ENCODE data around the gene SDR42E2.

The SDR42E2 gene

DNA sequence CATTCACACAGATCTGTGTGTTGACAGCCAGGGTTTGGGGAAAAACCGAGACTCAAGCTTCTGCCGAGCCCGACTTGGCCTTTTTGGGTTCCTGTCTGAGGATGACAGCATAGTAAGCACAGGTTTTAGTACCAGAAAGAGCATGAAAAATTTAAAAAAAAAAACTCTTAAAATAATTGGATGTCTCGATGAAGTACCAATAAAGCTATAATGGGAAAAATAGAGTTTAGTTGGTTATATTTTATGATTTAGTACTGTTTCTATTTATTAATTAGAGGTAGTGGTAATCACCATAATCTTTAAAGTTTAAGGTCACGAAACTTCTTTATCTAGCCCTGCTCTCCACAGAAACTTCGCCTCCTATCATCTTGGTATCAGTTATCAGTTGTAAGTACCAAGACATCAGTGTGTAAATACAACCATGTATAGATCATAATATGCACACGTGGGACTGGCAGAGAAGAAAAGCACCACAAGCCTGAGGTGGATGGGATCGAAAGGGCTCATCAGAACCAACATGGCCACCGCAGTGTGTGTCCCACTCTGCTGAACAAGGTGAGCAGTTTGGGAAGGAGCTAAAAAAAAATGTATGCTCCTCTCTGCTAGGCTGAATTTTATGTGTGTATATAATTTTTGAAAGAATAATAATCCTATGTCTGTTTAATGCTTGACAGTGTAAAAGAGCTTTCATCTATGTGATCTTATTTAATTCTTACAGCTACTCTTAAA lies 29.4 kb downstream of the SDR42E2 start:
- no peak for TF ChIP-seq TAF1 (IDR thresholded peaks at IDR 0.05; ENCODE audit: borderline replicate concordance, insufficient read depth, low read length)
- no peak for TF ChIP-seq FOXP2 (optimal IDR thresholded peaks at IDR 0.05; ENCODE audit: borderline replicate concordance, extremely low read depth, extremely low read length, insufficient read depth)
- TF ChIP-seq POLR2AphosphoS5 (IDR thresholded peaks at IDR 0.05; ENCODE audit: low read depth, low read length): no peak
- TF ChIP-seq, protein P1, sequence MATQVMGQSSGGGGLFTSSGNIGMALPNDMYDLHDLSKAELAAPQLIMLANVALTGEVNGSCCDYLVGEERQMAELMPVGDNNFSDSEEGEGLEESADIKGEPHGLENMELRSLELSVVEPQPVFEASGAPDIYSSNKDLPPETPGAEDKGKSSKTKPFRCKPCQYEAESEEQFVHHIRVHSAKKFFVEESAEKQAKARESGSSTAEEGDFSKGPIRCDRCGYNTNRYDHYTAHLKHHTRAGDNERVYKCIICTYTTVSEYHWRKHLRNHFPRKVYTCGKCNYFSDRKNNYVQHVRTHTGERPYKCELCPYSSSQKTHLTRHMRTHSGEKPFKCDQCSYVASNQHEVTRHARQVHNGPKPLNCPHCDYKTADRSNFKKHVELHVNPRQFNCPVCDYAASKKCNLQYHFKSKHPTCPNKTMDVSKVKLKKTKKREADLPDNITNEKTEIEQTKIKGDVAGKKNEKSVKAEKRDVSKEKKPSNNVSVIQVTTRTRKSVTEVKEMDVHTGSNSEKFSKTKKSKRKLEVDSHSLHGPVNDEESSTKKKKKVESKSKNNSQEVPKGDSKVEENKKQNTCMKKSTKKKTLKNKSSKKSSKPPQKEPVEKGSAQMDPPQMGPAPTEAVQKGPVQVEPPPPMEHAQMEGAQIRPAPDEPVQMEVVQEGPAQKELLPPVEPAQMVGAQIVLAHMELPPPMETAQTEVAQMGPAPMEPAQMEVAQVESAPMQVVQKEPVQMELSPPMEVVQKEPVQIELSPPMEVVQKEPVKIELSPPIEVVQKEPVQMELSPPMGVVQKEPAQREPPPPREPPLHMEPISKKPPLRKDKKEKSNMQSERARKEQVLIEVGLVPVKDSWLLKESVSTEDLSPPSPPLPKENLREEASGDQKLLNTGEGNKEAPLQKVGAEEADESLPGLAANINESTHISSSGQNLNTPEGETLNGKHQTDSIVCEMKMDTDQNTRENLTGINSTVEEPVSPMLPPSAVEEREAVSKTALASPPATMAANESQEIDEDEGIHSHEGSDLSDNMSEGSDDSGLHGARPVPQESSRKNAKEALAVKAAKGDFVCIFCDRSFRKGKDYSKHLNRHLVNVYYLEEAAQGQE (IDR thresholded peaks at IDR 0.05; ENCODE audit: insufficient read depth in 1 of 2, low read depth in 2 of 2, low read length in 2 of 2): no peak
- no peak for TF ChIP-seq SIN3A (IDR thresholded peaks at IDR 0.05; ENCODE audit: borderline replicate concordance, insufficient read depth, low read length)

DNA sequence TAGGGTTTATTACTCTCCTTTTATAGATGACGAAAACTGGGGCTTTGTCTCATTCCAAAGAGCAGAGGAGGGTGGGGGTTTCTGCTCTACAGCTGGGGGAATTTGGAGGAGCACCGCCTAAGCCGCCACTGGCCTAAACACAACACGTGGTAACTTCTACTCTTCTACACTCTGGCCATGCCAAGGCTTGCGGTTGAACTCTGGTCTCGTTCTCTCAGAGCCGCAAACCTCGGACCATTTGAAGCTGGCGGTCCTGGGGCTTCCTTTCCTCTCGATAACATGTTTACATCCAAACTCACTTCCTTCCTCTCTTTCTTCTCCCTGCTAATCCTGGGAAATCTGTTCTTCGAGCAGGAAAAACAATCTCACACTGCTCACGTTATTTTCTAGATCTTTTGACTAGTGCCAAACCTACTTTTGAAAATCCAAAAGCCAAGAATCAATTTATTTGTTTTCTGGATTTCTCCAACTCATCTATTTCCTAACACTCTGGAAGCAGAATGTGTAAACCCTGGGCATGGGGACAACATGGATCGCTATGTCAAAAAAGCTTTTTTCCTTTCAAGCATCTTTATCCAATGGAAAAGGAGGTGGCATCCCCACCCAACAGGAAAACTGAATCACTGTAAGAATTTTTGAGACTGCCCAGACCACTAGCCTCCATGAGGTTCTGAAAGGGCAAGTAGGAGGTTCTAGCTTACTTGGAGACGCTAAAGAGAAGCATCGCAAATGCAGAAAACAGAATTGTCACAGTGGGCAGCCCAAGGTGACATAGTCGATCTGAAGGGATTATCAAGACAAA lies 30.2 kb downstream of the SDR42E2 start:
- no peak for TF ChIP-seq POLR2AphosphoS5 (IDR thresholded peaks at IDR 0.05; ENCODE audit: low read depth, low read length)
- no peak for TF ChIP-seq SIN3A (IDR thresholded peaks at IDR 0.05; ENCODE audit: borderline replicate concordance, insufficient read depth, low read length)
- no peak for TF ChIP-seq TAF1 (IDR thresholded peaks at IDR 0.05; ENCODE audit: borderline replicate concordance, insufficient read depth, low read length)
- TF ChIP-seq, protein P1 (IDR thresholded peaks at IDR 0.05; ENCODE audit: insufficient read depth in 1 of 2, low read depth in 2 of 2, low read length in 2 of 2): no peak
- no peak for TF ChIP-seq FOXP2 (optimal IDR thresholded peaks at IDR 0.05; ENCODE audit: borderline replicate concordance, extremely low read depth, extremely low read length, insufficient read depth)

DNA sequence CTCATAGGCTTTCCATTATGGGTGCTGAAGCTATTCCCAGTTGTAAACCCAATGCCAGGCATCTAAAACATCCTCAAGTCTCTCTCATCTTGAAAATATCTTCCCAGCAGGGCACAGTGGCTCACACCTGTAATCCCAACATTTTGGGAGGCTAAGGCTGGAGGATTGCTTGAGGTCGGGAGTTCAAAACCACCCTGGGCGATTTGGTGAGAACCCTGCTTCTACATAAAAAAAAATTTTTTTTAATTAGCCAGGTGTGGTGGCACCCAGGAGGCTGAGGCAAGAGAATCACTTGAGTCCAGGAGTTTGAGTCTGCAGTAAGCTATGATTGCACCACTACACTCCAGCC lies 30.7 kb downstream of the SDR42E2 start:
- TF ChIP-seq FOXP2 (optimal IDR thresholded peaks at IDR 0.05; ENCODE audit: borderline replicate concordance, extremely low read depth, extremely low read length, insufficient read depth) (no peak), SIN3A (IDR thresholded peaks at IDR 0.05; ENCODE audit: borderline replicate concordance, insufficient read depth, low read length) (no peak), TAF1 (IDR thresholded peaks at IDR 0.05; ENCODE audit: borderline replicate concordance, insufficient read depth, low read length) (no peak), POLR2AphosphoS5 (IDR thresholded peaks at IDR 0.05; ENCODE audit: low read depth, low read length) (no peak)
- TF ChIP-seq, protein P1 (IDR thresholded peaks at IDR 0.05; ENCODE audit: insufficient read depth in 1 of 2, low read depth in 2 of 2, low read length in 2 of 2): no peak

DNA sequence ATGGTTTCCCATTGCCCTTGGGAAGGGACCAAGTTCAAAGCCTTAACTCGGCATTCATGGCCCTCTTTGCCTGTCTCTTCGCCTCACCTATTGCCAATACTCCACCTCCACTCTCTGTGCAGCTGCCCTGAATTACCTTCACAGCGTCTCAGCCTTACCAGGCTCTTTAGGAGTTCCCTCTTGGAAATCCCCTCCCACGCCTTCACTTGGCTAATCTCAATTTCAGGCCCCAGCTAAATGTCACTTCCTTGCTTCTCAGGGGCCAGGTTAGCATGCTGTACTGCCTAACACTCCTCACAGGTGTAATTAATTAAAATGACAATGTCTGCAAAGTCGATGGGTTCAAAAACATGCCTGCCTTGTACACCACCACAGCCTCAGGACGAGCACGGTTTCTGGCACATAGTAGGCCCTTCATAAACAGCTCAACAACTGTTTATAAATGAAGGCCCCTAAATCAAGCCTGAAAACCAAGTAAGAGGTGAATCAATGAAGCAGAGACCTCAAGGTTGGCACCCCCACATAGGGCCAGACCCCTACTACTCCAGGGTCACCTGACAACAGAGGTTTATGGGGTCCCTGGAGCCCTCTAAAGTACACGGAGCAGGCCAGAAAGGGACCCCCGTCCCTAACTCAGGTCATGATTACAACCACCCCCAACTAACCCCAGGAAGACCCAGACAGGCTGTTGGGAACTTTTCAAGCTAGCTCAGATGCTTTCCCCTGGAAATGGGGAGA lies 32.6 kb downstream of the SDR42E2 start:
- no peak for TF ChIP-seq TAF1 (IDR thresholded peaks at IDR 0.05; ENCODE audit: borderline replicate concordance, insufficient read depth, low read length)
- no peak for TF ChIP-seq FOXP2 (optimal IDR thresholded peaks at IDR 0.05; ENCODE audit: borderline replicate concordance, extremely low read depth, extremely low read length, insufficient read depth)
- no peak for TF ChIP-seq POLR2AphosphoS5 (IDR thresholded peaks at IDR 0.05; ENCODE audit: low read depth, low read length)
- TF ChIP-seq, protein P1 (IDR thresholded peaks at IDR 0.05; ENCODE audit: insufficient read depth in 1 of 2, low read depth in 2 of 2, low read length in 2 of 2): no peak
- TF ChIP-seq SIN3A (IDR thresholded peaks at IDR 0.05; ENCODE audit: borderline replicate concordance, insufficient read depth, low read length): no peak

Data from PFSK-1 (cell line).